GM12892 (cell line): ENCODE results near the gene CLK1. TPM values are rescaled to one million over a fixed set of nuclear protein-coding genes. Genes with fewer than 3 reads are reported as not detected.
"Not testable (repeated sequence)": the region's sequence is repeated elsewhere in the genome, so short reads cannot be mapped to it uniquely, and the experiment has no call there.

Experiments used
- DNase-seq: peaks from one replicate; pipeline ENCODE4 v3.0.0; 2011; ENCODE audit not compliant: insufficient read length
- FAIRE-seq: peaks from 2 replicates; lab custom pipeline; 2011; peaks lifted over from hg19 to GRCh38; lab: Jason Lieb, UNC
- POLR2A ChIP-seq: IDR thresholded peaks from 2 replicates; pipeline ENCODE4 v1.6.1; 2011; ENCODE audit warnings: low read depth, low read length, control low read depth
- POLR2AphosphoS5 ChIP-seq: IDR thresholded peaks from 2 replicates; pipeline ENCODE4 v1.6.1; 2011; ENCODE audit warnings: low read depth, low read length, control low read depth
- TAF1 ChIP-seq: IDR thresholded peaks from 2 replicates; pipeline ENCODE4 v1.6.1; 2011; ENCODE audit warnings: low read depth, mild to moderate bottlenecking, control low read depth, low read length, borderline replicate concordance
- polyA plus RNA-seq: library from polyadenylated mRNA; unstranded; fragments of >200 nt; gene quantifications from one replicate; pipeline ENCODE4 v1.2.1, GENCODE V29; 2012; ENCODE audit warnings: missing spikeins, inconsistent platforms; ENCODE audit not compliant: missing spikeins

CLK1 gene
- polyA plus RNA-seq = 76.6 TPM

DNA sequence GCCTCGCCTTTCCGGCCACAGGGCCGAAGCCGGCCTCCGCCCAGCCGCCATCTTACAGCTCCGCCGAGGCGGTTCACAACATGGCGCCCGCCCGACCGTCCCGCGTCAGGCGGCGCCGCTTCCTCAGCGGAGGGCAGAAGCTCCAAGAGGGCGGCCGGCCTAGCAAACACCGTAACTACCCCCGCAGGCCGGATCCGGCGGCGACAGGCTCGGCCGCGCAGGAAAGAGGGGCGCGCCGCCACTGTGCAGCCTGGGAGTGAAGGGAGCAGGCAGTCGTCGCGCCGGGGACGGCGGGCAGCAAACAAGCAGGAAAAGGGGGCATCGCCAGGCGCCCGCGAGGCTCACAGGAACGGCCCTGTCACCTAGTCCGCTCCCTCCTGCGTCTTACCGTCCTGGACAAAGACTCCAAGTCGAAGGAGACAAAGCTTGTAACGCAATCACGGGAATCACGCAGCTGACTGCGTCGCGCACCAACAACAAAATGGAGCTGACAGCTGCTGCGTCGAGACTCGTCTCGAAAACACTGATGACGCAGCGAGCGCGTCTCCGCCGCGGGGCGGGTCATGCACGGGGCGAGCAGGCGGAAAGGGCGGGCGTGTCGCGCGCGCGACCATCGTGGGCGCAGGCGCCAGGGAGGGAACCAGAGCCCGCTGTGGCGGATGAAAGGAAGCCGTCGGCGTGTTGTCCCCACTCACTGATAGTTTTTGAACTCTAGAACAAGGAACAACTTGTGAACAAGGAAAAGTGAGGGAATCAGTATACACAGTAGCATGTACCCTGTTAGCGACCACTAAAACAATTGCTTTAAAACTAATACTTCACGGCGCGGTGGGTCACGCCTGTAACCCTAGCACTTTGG lies at the start of gene CLK1:
Gene CLK1 (minus strand): TSS at position 483 of the 859 bp plus-strand sequence. CDS start 2,796 bp downstream, outside the sequence.
- FAIRE-seq (peak; percentile 99), DNase-seq (peak; percentile 82)
- TF ChIP-seq POLR2A = peak; percentile 99
- TF ChIP-seq POLR2AphosphoS5 = peak; percentile 99
- peak; percentile 89; the same call in 1 of the 2 replicates for TF ChIP-seq TAF1

DNA sequence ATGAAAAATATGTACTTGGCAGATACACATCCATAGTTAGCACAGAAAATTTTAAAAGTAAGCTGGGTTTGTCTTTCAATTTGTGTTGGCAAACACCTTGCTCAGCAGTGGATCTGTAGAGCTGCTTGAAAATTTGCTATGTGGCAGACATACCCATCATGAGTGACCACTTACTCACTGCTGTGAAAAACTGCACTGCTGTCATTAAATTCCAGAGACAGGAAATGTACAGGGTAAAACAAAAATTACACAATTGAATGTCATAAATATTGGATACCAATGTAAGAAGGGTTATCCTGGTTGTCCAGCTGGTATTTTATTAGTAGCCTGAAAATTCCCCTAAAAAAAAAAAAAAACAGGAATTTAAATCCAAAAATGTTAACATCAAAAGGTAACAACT lies 49.2 kb upstream of the CLK1 start:
- DNase-seq (no peak), FAIRE-seq (no peak)
- no peak for TF ChIP-seq POLR2AphosphoS5
- TF ChIP-seq POLR2A = no peak
- TF ChIP-seq TAF1 = no peak

DNA sequence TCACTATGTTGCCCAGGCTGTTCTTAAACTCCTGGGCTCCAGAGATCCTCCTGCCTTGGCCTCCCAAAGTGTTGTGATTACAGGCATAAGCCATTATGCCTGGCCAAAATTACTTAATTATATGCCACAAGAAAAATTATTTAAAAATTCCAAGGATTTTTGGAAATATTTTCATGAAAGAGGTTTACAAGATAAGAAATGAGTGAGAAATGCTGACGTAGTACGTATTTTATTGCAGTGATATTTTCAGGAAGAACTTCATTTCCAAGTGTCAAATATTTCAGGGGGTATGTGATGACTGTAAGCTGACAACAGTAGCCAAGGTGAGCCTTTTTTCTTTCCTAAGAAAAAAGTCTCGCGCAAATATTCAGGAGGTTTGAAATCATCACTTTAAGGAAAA lies 45.5 kb upstream of the CLK1 start:
- DNase-seq = no peak
- no peak for FAIRE-seq
- TF ChIP-seq POLR2A = no peak
- TF ChIP-seq POLR2AphosphoS5 = no peak
- no peak for TF ChIP-seq TAF1

DNA sequence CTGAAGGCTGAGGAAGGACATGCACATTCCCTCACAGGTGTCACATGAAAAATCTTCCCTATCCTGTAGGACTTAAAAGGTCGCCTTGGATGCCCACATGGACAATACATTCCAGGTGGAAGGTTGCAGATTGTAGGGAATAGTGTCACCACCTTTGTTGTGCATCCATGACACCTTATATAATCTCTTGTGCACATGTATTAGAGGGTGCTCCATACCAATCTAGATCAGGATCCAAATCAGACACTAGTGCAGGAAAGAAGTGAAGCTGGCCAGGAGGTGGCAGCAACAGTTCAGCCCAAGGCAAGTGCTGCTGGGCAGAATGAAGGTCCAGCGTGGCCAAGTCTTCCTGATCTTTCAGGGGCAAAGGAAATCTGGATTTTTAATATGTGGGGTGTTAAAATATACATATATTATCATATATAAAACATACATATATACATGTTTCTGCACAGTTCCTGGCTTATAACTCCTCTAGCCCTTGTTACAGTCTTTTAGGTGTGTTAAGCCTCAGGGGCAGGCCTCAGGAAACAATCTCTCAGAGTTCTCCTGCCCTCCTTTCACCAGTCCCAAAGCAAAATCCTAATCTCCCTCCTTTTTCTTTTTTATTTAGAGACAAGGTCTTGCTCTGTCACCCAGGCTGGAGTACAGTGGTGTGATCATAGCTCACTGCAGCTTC lies 41.3 kb upstream of the CLK1 start:
- TF ChIP-seq POLR2A = no peak
- no peak for TF ChIP-seq TAF1
- TF ChIP-seq POLR2AphosphoS5 = no peak
- peak; percentile 23 for DNase-seq
- peak; percentile 77 for FAIRE-seq

DNA sequence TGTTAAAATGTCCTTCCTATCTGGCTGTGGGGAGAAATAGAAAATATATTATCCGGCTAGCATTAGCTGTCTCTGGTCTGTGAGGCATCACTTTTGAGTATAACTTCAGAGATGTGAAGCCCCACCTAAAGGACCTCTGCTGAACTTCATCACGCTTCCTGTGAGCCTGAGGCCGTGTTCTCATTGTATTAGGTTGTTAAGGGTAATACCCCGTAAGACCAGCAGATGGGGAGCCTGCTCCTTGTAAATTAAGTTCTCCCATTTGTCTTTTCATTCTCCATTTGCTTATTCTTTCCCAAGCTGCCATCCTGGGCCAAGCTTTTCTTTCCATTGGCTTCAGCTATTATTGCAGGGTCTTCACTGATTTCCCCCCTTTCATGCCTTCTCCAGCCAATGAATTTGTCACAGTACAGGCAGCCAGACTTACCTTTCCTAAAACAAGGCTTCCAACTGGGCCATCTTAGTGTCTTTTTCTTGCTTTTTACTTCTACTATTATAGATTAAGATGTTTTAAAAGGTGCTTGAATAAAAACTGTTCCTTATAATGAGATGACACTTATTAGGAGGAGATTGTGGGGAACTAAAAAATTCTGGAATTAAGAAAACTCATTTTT lies 37.1 kb upstream of the CLK1 start:
- DNase-seq (peak; percentile 49), FAIRE-seq (peak; percentile 80)
- no peak for TF ChIP-seq POLR2AphosphoS5
- no peak for TF ChIP-seq POLR2A
- no peak for TF ChIP-seq TAF1

DNA sequence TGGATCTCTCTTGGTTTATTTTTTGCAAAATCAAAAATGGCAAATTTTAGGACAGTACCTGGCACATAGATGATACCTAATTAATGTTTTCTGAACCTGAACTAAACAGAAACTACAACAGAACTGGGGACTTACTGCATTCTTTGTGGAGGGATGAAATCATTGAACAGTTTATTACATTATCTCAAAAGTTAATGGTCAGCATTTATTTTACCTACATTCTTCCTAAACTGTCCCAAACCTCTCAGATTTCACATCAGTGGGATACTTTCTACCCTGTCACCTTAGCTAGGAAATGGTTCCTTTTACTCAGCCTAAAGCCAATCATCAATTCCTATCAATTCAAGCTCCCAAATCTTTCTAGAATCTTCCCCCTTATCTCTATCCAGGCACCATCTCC lies 35.0 kb upstream of the CLK1 start:
- DNase-seq (no peak), FAIRE-seq (no peak)
- TF ChIP-seq TAF1 = no peak
- TF ChIP-seq POLR2A = no peak
- no peak for TF ChIP-seq POLR2AphosphoS5

DNA sequence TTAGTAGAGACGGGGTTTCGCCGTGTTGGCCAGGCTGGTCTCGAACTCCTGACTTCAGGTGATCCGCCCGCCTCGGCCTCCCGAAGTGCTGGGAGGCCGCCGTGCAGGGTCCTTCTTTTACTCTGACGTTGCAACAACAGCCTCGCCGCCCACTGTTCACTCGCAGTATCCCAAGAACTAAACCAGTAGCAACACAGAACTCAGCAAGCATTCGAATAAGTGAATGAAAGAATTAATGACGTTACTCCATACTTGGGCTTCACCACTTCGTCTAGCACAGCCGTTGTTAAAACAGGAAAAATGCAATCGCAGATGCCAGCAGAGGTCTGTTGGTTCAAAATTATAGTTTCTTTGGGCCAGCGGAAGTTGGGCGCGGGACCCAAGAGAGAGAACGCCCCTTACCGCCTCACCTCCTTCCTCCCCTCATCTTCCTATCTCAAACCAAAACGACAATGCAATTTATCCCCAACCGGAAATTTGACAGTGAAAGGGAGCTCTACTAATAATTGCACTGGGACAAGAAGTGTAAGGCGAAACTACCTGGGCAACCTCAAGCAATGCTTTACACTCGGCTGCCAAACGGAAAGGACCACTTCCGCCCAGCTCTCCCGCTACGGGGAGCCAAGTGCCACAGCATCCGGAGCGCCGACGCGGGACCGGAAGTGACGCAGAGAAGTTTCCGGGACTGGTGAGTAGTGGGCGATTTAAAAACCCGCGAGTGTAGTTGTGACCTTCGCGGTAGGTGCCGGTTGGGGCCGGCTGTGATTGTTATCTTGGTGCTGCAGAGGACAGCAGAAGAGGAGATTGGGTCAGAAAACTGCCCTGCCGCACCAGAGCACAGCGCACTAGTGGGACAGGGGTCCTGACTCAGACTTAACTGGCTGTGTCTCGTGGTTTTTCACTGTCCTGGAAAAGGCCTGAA lies 24.5 kb upstream of the CLK1 start, which contains the start of the genes NIF3L1 and PPIL3:
Gene NIF3L1 (plus strand): TSS at position 668 of the 922 bp plus-strand sequence. CDS start 2,573 bp downstream, outside the sequence.
Gene PPIL3 (minus strand): TSS at position 374 of the 922 bp plus-strand sequence. CDS start 1,462 bp downstream, outside the sequence.
- FAIRE-seq (peak; percentile 96), DNase-seq (peak; percentile 67)
- TF ChIP-seq POLR2A (peak; percentile 78; the same call in 1 of the 2 replicates), POLR2AphosphoS5 (peak; percentile 64), TAF1 (peak; percentile 82; the same call in 1 of the 2 replicates)

DNA sequence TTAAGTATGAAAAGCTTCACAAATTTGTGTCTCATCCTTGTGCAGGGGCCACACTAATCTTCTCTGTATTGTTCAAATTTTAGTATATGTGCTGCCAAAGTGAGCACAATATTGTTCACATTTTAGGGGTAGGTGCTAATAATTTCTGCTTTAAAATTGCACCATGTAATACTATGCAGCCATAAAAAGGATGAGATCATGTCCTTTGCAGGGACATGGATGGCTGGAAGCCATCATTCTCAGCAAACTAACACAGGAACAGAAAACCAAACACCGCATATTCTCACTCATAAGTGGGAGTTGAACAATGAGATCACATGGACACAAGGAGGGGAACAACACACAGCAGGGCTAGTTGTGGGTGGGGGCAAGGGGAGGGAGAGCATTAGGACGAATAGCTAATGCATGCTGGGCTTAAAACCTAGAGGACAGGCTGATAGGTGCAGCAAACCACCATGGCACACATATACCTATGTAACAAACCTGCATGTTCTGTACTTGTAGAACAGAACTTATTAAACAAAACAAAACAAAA lies 17.3 kb upstream of the CLK1 start:
- not testable (repeated sequence) for DNase-seq, FAIRE-seq

DNA sequence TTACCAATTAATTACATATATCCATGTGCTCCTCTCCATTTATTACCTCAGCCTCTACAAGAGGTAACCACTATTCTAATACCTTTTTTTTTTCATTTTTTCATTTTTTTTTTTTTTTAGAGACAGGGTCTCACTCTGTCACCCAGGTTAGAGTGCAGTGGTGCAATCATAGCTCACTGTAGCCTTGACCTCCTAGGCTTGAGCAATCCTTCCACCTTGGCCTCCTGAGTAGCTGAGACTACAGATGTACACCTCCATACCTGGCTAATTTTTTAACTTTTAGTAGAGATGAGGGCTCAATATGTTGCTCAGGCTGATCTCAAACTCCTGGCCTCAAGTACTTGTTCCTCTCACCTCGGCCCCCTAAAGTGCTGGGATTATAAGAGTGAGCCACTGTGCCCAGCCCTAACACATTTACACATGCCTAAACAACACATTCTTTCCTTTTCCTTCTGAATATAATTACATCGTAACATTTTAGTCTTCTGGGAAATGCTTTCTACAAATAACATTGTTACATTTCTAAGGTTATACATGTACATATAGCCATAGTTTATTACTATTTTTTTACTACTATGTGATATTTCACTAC lies 13.9 kb upstream of the CLK1 start:
- TF ChIP-seq POLR2A = no peak
- no peak for TF ChIP-seq POLR2AphosphoS5
- TF ChIP-seq TAF1 = no peak
- FAIRE-seq (no peak), DNase-seq (no peak)

DNA sequence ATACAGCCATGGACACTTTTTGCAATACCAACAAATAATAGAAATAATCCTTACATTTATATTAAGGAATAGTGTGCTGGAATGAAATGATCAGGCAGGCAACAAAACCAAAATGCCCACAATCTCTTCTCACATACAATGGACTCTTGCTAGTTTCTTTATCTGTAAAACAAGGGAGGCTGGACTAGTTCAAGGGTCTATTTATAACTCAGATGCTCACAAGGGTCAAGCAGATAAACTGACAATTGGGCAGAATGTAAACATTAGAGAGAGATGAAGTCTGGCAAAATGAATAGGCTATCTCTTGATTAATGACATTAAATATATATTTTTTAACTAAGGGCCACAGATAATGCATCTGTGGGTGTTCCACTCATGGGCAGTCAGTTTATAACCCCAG lies 13.0 kb upstream of the CLK1 start:
- FAIRE-seq (no peak), DNase-seq (no peak)
- TF ChIP-seq POLR2A = no peak
